RWPE2 (cell line): ENCODE measurements around the gene RENBP.

Source experiments
- ATAC-seq: fragments of 200-7000 bp; cut with Tn5 transposase; 3 replicates; pipeline ENCODE4 v1.9.1; 2021; ENCODE audit warnings: low read depth
- DNase-seq: peaks from one replicate; pipeline ENCODE4 v3.0.0-alpha.2; 2020; ENCODE audit warnings: low spot score
- H3K27ac ChIP-seq: fragments of 450-650 bp; 2 replicates; pipeline ENCODE4 v1.5.1; 2017; ENCODE audit warnings: mild to moderate bottlenecking; ENCODE audit not compliant: poor library complexity, severe bottlenecking
- H3K27me3 ChIP-seq: fragments of 250-450 bp; sonication (Bioruptor Pico); 2 replicates; pipeline ENCODE4 v1.5.1; 2021; ENCODE audit warnings: mild to moderate bottlenecking, moderate library complexity; ENCODE audit not compliant: insufficient read depth, poor library complexity, severe bottlenecking
- H3K36me3 ChIP-seq: fragments of 250-450 bp; sonication (Bioruptor Pico); 2 replicates; pipeline ENCODE4 v1.5.1; 2020; ENCODE audit warnings: low read depth, mild to moderate bottlenecking, moderate library complexity
- H3K4me1 ChIP-seq: fragments of 250-450 bp; sonication (Bioruptor Pico); 2 replicates; pipeline ENCODE4 v1.5.1; 2021; ENCODE audit warnings: mild to moderate bottlenecking, moderate library complexity; ENCODE audit not compliant: insufficient read depth, poor library complexity, severe bottlenecking
- H3K4me3 ChIP-seq: fragments of 250-450 bp; sonication (Bioruptor Pico); 2 replicates; pipeline ENCODE4 v1.5.1; 2021; ENCODE audit warnings: mild to moderate bottlenecking, moderate library complexity; ENCODE audit not compliant: severe bottlenecking
- H3K9me3 ChIP-seq: fragments of 250-450 bp; sonication (Bioruptor Pico); 2 replicates; pipeline ENCODE4 v1.5.1; 2021; ENCODE audit warnings: mild to moderate bottlenecking, moderate library complexity; ENCODE audit not compliant: severe bottlenecking
- CTCF ChIP-seq: fragments of 450-650 bp; IDR thresholded peaks from one replicate; pipeline ENCODE4 v1.5.1; 2017; ENCODE audit warnings: mild to moderate bottlenecking, moderate library complexity; ENCODE audit not compliant: poor library complexity, severe bottlenecking

Gene RENBP

GRCh38 chrX:153964105-153964504, 19.7 kb upstream of the RENBP start:
- no peaks in the 10 kb centered on the region for H3K27me3 ChIP-seq
- H3K4me1 ChIP-seq: no peaks in the 10 kb centered on the region
- DNase-seq (no peak), ATAC-seq (no peak)
- H3K36me3 ChIP-seq: peaks cover 57% of the 10 kb centered on the region
- no peak for TF ChIP-seq CTCF
- H3K9me3 ChIP-seq: no peaks in the 10 kb centered on the region
- no peak overlapping the region for H3K4me3 ChIP-seq
- H3K27ac ChIP-seq: no peak overlapping the region

DNA sequence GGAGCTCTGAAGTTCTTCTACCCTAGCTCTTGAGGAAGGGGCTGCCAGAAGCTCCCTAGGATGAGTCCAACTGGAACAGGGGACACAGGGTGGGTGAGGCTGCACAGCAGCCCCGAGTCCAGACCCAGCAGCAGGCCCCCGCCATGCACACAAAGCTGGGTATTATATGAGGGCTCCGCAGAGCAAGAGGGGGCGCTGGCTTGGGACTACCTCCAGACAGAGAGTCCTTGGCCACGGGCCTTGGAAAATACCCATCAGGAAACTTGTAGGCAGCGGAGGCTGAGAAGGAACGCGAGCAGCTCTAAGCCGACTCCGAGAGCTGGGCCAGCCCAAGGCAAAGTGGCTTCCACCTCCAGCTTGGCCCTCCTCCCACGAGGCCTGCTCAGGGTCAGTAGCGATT, 19.1 kb upstream of the RENBP start:
- Histone ChIP-seq H3K27me3 (no peaks in the 10 kb centered on the region), H3K4me1 (no peaks in the 10 kb centered on the region), H3K36me3 (peaks cover 54% of the 10 kb centered on the region), H3K27ac (no peak overlapping the region), H3K9me3 (no peaks in the 10 kb centered on the region), H3K4me3 (no peak overlapping the region)
- no peak for TF ChIP-seq CTCF
- DNase-seq: no peak
- no peak for ATAC-seq

- H3K4me1 ChIP-seq: no peaks in the 10 kb centered on the region
- H3K36me3 ChIP-seq: peaks cover 52% of the 10 kb centered on the region
- ATAC-seq: no peak
- DNase-seq: no peak
- no peak overlapping the region for H3K4me3 ChIP-seq
- no peaks in the 10 kb centered on the region for H3K9me3 ChIP-seq
- TF ChIP-seq CTCF: no peak
- no peak overlapping the region for H3K27ac ChIP-seq
- no peaks in the 10 kb centered on the region for H3K27me3 ChIP-seq
These were observed 16.8 kb upstream of the RENBP start for GRCh38 chrX:153961292-153961691.

GRCh38 chrX:153960786-153961185, 16.3 kb upstream of the RENBP start:
- no peak for ATAC-seq
- Histone ChIP-seq H3K4me1 (no peaks in the 10 kb centered on the region), H3K9me3 (no peaks in the 10 kb centered on the region), H3K27me3 (no peaks in the 10 kb centered on the region), H3K36me3 (peaks cover 56% of the 10 kb centered on the region), H3K4me3 (no peak overlapping the region), H3K27ac (no peak overlapping the region)
- TF ChIP-seq CTCF: no peak
- no peak for DNase-seq

GRCh38 chrX:153960077-153960476, 15.6 kb upstream of the RENBP start:
- no peaks in the 10 kb centered on the region for H3K9me3 ChIP-seq
- H3K36me3 ChIP-seq: peaks cover 56% of the 10 kb centered on the region
- no peak overlapping the region for H3K27ac ChIP-seq
- no peaks in the 10 kb centered on the region for H3K27me3 ChIP-seq
- TF ChIP-seq CTCF: no peak
- no peaks in the 10 kb centered on the region for H3K4me1 ChIP-seq
- no peak overlapping the region for H3K4me3 ChIP-seq
- ATAC-seq (no peak), DNase-seq (no peak)
